Stimulated activated memory B cell treated with anti-CD40 and anti-IgM and Interleukin-4, amounts not matched to agents 10 μg/mL and 1 μg/mL and 100 μg/mL, for 72 hours (primary cell): Measurements from ENCODE around the gene GMPR2.

ENCODE experiments used
- ATAC-seq: fragments of 150-1000 bp; cut with Tn5 transposase; 2 replicates; pipeline ENCODE4 v1.10.0; 2021
- H3K27ac Mint-ChIP-seq: one replicate; pipeline ENCODE4 v1.8.0; 2022; ENCODE audit warnings: mild to moderate bottlenecking, mixed read lengths
- H3K27me3 Mint-ChIP-seq: one replicate; pipeline ENCODE4 v1.8.0; 2022; ENCODE audit warnings: mixed read lengths
- H3K36me3 Mint-ChIP-seq: one replicate; pipeline ENCODE4 v1.8.0; 2022; ENCODE audit warnings: mixed read lengths
- H3K4me1 Mint-ChIP-seq: one replicate; pipeline ENCODE4 v1.8.0; 2022; ENCODE audit warnings: mixed read lengths
- H3K4me3 Mint-ChIP-seq: one replicate; pipeline ENCODE4 v1.8.0; 2022; ENCODE audit warnings: mild to moderate bottlenecking, moderate library complexity, mixed read lengths
- H3K9me3 Mint-ChIP-seq: one replicate; pipeline ENCODE4 v1.8.0; 2022; ENCODE audit warnings: mixed read lengths

The GMPR2 gene

GRCh38 chr14:24251880-24252288 is 19.2 kb downstream of the GMPR2 start:
- Mint-ChIP-seq H3K4me3 (no peak overlapping the region), H3K36me3 (peaks cover 26% of the 10 kb centered on the region), H3K27ac (no peak overlapping the region)

GRCh38 chr14:24252289-24253124 is 19.8 kb downstream of the GMPR2 start:
- Mint-ChIP-seq H3K27me3 (no peaks in the 10 kb centered on the region), H3K9me3 (no peaks in the 10 kb centered on the region), H3K4me1 (peaks cover 4% of the 10 kb centered on the region), H3K4me3 (no peak overlapping the region), H3K36me3 (peaks cover 30% of the 10 kb centered on the region), H3K27ac (no peak overlapping the region)
- no peak for ATAC-seq

More at GRCh38 chr14:24251880-24252288, 19.2 kb downstream of the GMPR2 start:
- H3K27me3 Mint-ChIP-seq: no peaks in the 10 kb centered on the region
- H3K4me1 Mint-ChIP-seq: peaks cover 10% of the 10 kb centered on the region
- ATAC-seq: no peak
- H3K9me3 Mint-ChIP-seq: no peaks in the 10 kb centered on the region

- Mint-ChIP-seq H3K27ac (no peak overlapping the region), H3K4me3 (no peak overlapping the region), H3K9me3 (no peaks in the 10 kb centered on the region), H3K4me1 (no peaks in the 10 kb centered on the region), H3K36me3 (peaks cover 30% of the 10 kb centered on the region), H3K27me3 (no peaks in the 10 kb centered on the region)
- ATAC-seq: no peak
These were observed 21.2 kb downstream of the GMPR2 start for GRCh38 chr14:24253936-24254335.

GRCh38 chr14:24254630-24255392 is 22.1 kb downstream of the GMPR2 start:
- Mint-ChIP-seq H3K36me3 (peaks cover 25% of the 10 kb centered on the region), H3K9me3 (no peaks in the 10 kb centered on the region), H3K27me3 (no peaks in the 10 kb centered on the region), H3K4me1 (no peaks in the 10 kb centered on the region), H3K4me3 (no peak overlapping the region), H3K27ac (no peak overlapping the region)
- ATAC-seq: no peak

GRCh38 chr14:24255438-24255837 is 22.7 kb downstream of the GMPR2 start:
- Mint-ChIP-seq H3K4me3 (no peak overlapping the region), H3K36me3 (peaks cover 21% of the 10 kb centered on the region), H3K4me1 (no peaks in the 10 kb centered on the region), H3K9me3 (no peaks in the 10 kb centered on the region), H3K27ac (peak overlapping the region; percentile 27), H3K27me3 (no peaks in the 10 kb centered on the region)
- no peak for ATAC-seq

- no peak for ATAC-seq
- H3K4me3 Mint-ChIP-seq: no peak overlapping the region
- no peaks in the 10 kb centered on the region for H3K9me3 Mint-ChIP-seq
- no peaks in the 10 kb centered on the region for H3K4me1 Mint-ChIP-seq
- peak overlapping the region; percentile 27 for H3K27ac Mint-ChIP-seq
- peaks cover 23% of the 10 kb centered on the region for H3K36me3 Mint-ChIP-seq
- H3K27me3 Mint-ChIP-seq: no peaks in the 10 kb centered on the region
These were observed 23.4 kb downstream of the GMPR2 start for GRCh38 chr14:24255931-24256711.

GRCh38 chr14:24256960-24257359 is 24.2 kb downstream of the GMPR2 start:
- no peak for ATAC-seq
- H3K4me3 Mint-ChIP-seq: no peak overlapping the region
- H3K27ac Mint-ChIP-seq: no peak overlapping the region

GRCh38 chr14:24258119-24258518 is 25.4 kb downstream of the GMPR2 start:
- no peak for ATAC-seq
- Mint-ChIP-seq H3K36me3 (peaks cover 36% of the 10 kb centered on the region), H3K27me3 (no peaks in the 10 kb centered on the region), H3K27ac (no peak overlapping the region), H3K9me3 (no peaks in the 10 kb centered on the region), H3K4me1 (no peaks in the 10 kb centered on the region), H3K4me3 (no peak overlapping the region)

More at GRCh38 chr14:24256960-24257359, 24.2 kb downstream of the GMPR2 start:
- Mint-ChIP-seq H3K36me3 (peaks cover 26% of the 10 kb centered on the region), H3K27me3 (no peaks in the 10 kb centered on the region), H3K4me1 (no peaks in the 10 kb centered on the region), H3K9me3 (no peaks in the 10 kb centered on the region)

- ATAC-seq: no peak
- Mint-ChIP-seq H3K9me3 (no peaks in the 10 kb centered on the region), H3K4me1 (no peaks in the 10 kb centered on the region), H3K27me3 (no peaks in the 10 kb centered on the region), H3K36me3 (peaks cover 34% of the 10 kb centered on the region), H3K4me3 (no peak overlapping the region), H3K27ac (no peak overlapping the region)
These were observed 26.0 kb downstream of the GMPR2 start for GRCh38 chr14:24258548-24259265.

GRCh38 chr14:24259282-24260025 is 26.7 kb downstream of the GMPR2 start:
- Mint-ChIP-seq H3K9me3 (no peaks in the 10 kb centered on the region), H3K27me3 (no peaks in the 10 kb centered on the region), H3K27ac (no peak overlapping the region), H3K4me3 (no peak overlapping the region), H3K36me3 (peaks cover 27% of the 10 kb centered on the region), H3K4me1 (no peaks in the 10 kb centered on the region)
- ATAC-seq: no peak

GRCh38 chr14:24260026-24260779 is 27.5 kb downstream of the GMPR2 start:
- no peaks in the 10 kb centered on the region for H3K9me3 Mint-ChIP-seq
- peaks cover 22% of the 10 kb centered on the region for H3K36me3 Mint-ChIP-seq
- no peak overlapping the region for H3K4me3 Mint-ChIP-seq
- H3K27ac Mint-ChIP-seq: no peak overlapping the region
- no peaks in the 10 kb centered on the region for H3K4me1 Mint-ChIP-seq
- no peaks in the 10 kb centered on the region for H3K27me3 Mint-ChIP-seq
- no peak for ATAC-seq

- no peaks in the 10 kb centered on the region for H3K4me1 Mint-ChIP-seq
- no peak overlapping the region for H3K4me3 Mint-ChIP-seq
- no peaks in the 10 kb centered on the region for H3K27me3 Mint-ChIP-seq
- ATAC-seq: no peak
- no peaks in the 10 kb centered on the region for H3K9me3 Mint-ChIP-seq
- peaks cover 22% of the 10 kb centered on the region for H3K36me3 Mint-ChIP-seq
- H3K27ac Mint-ChIP-seq: no peak overlapping the region
These were observed 28.0 kb downstream of the GMPR2 start for GRCh38 chr14:24260780-24261157.

GRCh38 chr14:24261256-24261968 is 28.7 kb downstream of the GMPR2 start:
- H3K27ac Mint-ChIP-seq: no peak overlapping the region

More at GRCh38 chr14:24261256-24261968, 28.7 kb downstream of the GMPR2 start:
- Mint-ChIP-seq H3K36me3 (peaks cover 27% of the 10 kb centered on the region), H3K27me3 (no peaks in the 10 kb centered on the region), H3K9me3 (no peaks in the 10 kb centered on the region), H3K4me3 (no peak overlapping the region), H3K4me1 (no peaks in the 10 kb centered on the region)
- ATAC-seq: no peak
